GM21529 (cell line): Measurements from ENCODE around the gene PACRG.

ENCODE experiments used
- ATAC-seq: cut with Tn5 transposase; IDR thresholded peaks from one replicate; pipeline ENCODE4 v1.9.1; 2021; ENCODE audit not compliant: unreplicated experiment

The PACRG gene

DNA sequence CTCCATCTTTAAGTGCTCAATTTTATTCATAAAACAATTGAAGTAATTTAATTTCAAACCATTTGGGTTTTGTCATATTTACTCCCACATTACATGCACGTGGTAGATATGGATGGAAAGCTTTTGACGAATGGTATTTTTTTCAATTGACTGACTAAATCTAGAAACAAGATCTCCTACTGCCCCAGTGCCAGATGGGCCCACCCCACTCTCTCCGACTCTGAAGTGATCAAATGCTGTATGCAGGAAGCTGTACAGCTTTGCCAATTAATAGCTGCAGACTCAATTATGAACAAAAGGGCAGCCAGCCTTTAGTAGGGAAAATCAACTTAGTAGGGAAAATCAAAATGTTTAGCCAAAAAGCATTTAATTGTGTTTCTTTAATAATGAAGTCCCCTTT lies 46.2 kb downstream of the PACRG start:
- ATAC-seq, result no peak

DNA sequence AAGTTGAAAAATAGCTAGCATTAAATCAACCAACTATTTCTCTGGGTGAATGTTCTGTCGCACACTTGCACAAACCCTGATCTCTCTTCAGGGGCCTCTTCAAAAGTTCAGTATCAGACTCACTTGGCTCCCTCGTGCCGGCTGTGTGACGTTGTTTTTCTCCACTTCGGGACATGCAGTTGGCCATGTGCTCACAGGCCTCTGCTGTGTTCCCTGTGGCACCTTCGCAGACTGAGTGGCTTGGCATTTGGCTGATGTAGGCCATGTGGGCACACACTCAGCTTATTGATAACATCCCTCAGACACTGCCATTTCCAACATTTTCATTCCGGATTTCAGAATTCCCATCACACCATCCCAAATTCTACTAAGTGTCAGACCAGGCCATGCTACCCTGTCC lies 49.3 kb downstream of the PACRG start:
- ATAC-seq, result no peak

GRCh38 chr6:162778603-162779002 lies 50.8 kb downstream of the PACRG start:
- no peak for ATAC-seq

- ATAC-seq, result no peak
Measured at GRCh38 chr6:162785632-162786242, 58.0 kb downstream of the PACRG start.

GRCh38 chr6:162798546-162799266 lies 70.9 kb downstream of the PACRG start:
- no peak for ATAC-seq

DNA sequence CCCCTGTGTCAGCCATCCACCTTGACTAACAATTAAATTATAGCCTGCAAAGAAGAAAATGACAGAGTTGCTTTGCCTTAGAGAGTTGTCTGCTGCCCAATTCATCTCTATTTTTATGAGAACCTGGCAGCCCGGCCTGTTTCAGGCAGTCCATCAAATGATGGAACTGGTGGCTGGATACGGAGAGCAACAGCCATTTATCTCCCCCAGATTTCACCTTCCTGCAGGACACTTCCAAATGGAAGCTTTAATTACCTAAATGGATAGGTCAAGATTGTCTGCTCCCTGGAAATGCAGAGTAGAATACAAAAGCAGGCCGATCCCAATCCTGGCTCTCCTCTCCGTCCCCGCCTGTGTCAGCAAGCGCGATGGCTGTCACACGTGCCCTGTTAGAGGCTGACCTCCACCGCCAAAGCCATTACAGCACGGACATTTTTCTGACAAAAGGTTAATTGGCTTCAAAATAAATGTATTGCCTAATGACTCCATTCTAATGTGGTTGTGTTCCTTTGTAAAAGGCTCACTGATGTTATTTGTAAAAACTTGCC lies 86.7 kb downstream of the PACRG start:
- no peak for ATAC-seq

DNA sequence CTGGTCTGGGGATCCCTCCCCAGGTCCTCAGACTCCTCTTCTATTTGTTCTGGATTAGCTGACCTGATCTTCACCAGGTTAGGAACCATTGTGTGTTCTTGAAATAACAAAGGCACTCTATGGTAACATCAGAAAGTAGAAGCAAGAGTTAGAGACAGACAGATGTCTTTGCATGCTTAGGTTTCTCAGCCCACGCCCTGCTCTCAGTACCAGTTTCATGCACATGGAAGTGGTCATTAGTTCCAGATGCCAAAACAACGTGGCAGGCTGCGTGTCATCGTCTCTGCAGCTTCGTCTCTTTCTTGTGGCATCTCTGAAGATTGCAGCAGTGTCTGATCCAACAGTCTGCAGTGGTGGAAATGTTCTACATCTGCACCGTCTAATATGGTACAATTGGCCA lies 89.4 kb downstream of the PACRG start:
- ATAC-seq, result no peak

DNA sequence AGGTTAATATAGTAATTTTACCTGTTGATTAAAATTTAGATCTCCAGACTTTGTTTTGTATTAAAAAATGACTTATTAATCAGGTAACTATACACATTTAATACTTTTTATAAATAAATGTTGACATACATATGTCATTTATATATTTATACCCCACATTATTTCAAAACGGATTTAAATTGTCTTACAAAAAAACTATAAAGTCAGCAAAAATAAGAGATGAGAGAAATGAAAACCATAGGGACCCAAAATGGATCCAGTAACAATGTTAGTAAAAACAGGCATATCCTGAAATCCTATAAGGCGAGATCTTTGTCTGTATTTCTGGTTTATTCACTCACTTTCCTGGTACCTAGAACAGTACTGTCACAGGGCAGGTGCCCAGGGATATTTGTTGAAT lies 91.5 kb downstream of the PACRG start:
- no peak for ATAC-seq

GRCh38 chr6:162821102-162821501 lies 93.3 kb downstream of the PACRG start:
- ATAC-seq, result no peak

- ATAC-seq, result no peak
Measured at GRCh38 chr6:162825597-162825996, 97.8 kb downstream of the PACRG start.

DNA sequence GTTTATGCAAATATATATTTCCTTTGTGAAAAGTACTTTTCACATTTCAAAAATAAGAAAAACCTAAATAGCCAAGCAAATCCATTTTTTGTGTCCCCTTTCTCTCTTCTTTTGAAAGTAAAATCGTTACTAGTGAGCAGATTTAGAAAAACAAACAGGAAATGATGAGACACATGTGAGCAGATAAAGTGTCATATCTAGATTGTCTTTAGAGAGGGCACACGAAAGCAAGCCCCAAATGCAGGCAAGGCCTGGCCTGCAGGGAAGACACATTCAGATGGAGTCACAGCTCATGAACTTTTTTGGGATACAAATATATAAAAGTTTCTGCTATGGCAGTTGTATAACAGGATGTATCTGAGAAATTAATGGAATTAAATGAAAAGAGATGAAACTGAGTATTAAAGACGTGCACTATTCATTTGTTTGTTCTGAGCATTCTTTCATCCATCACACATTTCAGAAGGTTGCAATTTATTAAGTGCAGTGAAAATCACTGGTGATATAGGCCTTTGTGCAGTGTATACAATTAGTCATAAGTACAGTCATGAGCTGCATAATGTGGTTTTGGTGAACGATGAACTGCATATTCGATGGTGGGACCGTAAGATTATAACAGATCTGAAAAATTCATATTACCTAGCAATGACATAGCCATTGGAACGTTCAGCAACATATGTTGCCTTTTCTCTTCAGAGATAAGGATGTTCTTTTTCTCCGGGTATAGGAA lies 101.4 kb downstream of the PACRG start:
- ATAC-seq, result no peak

DNA sequence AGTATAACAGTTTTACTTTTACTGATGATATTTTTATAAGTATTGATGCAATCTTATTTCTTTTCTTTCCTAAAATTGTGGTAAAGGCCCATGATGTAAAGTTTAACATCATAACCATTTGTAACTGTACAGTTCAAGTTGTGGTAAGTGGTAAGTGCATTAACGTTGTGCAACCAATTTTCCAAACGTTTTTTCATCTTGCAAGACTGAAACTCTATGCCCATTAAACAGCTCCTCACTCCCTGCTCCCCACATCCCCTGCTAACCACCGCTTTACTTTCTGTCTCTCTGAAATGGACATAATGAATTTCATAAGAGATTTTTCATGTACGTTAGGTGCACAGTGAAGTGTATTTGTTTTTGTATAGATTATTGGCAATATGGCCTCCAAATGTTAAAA lies 106.0 kb downstream of the PACRG start:
- ATAC-seq, result no peak

- no peak for ATAC-seq
Measured at GRCh38 chr6:162845972-162846371, 118.2 kb downstream of the PACRG start.

GRCh38 chr6:162846723-162847122 lies 118.9 kb downstream of the PACRG start:
- ATAC-seq, result no peak

DNA sequence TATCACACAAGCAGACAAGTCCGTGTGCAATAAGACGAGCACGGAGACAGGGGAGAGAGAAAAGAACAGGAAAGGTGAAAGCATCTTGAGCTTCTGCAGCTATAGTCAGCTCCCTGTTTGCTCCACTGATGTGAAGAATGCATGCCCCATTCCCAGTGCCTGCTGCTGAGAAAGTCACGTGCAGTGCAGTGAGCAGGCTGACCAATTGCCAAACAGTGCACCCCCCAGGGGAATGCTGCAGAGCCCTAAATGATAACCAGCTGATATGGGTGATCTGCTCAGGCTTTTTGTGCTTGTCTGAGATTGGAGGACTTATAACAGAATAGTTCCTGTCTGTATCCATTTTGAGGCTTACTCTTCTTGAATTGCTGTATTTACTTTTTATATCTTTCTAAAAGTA lies 121.5 kb downstream of the PACRG start:
- no peak for ATAC-seq

DNA sequence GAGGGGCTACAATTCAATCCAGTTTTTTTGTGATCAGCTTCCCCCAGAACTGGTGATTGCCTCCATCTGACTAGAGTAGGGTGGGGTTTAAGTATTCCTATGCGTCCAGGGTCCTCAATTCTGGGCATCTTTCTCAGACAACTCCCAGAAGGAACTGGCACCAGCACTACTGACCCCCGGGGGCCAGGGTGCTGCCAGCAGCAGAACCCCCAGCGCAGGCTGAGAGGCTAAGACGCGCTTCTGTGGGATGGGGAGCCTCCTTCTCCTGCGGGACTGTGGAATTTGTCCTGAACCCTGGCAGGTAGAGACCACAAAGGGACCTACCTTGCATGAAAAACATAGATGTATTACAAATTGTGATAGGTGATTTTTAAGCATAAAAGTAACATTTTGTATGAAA lies 124.4 kb downstream of the PACRG start:
- no peak for ATAC-seq

DNA sequence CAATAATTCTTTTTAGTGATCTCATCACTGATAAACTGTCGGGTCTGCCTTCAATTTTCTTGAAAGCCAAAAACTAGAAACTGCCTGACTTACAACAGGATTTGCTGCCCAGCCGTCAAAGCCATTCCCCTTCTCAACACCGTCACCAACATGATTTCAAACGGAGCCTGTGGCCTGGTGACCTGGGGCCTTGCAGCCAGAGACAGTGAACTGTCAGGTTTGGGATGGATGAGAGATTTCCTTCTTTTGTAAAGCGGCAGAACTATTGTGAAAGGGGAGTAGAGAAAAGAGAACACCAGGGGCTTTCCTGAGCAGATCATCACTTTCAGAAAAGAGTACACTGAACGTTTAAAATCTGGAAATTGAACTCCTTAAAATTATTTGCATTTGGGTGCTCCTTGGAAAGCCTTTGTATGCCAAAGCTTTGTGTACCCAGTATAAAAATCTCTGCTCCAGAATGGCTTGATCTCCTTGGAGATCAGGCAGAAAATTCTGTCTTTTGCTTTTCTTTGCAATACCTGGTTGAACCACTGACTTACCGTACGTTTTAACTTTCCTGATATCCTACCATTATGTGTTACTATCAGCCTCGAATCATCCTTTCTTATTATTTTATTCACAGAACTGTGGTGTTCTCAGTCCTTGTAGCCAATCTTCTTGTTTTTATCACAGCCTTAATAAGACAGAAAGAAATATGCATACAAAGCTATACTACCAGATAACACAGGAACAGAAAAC lies 125.2 kb downstream of the PACRG start:
- ATAC-seq, result no peak

DNA sequence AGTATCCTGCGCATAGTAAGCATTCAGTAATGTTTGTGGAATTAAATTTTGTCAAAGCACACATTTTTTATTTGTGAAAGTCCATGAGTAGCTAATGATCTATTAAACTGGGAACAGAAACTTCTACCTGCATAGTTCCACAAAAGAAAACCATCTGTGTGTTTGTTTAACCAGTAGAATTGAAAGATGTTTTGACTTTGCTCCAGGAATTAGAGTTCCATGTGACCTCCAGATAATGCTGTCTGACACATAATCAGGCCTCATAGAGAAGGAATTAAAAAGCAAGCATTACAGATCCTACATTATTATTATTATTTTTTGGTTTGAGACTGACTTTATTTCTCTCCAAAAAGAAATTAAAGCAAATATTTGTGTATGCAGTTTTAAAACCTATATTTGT lies 126.5 kb downstream of the PACRG start:
- ATAC-seq, result no peak

- ATAC-seq, result no peak
Measured at GRCh38 chr6:162854734-162855191, 127.0 kb downstream of the PACRG start.

- ATAC-seq, result no peak
Measured at GRCh38 chr6:162856885-162857284, 129.1 kb downstream of the PACRG start.

- no peak for ATAC-seq
Measured at GRCh38 chr6:162857326-162857725, 129.6 kb downstream of the PACRG start.
